KMS-11 (cell line): Measurements from ENCODE around the gene NEK11.

Experiments
- H2AFZ ChIP-seq: fragments of 200-600 bp; sonication (generic); 2 replicates; pipeline ENCODE4 v1.6.1; 2016; ENCODE audit warnings: antibody characterized with exemption, mixed run types, low read depth
- H3K27ac ChIP-seq: fragments of 200-600 bp; sonication (generic); 2 replicates; pipeline ENCODE4 v1.6.1; 2016; ENCODE audit warnings: mild to moderate bottlenecking, mixed run types
- H3K27me3 ChIP-seq: fragments of 200-600 bp; sonication (generic); 2 replicates; pipeline ENCODE4 v1.6.1; 2017; ENCODE audit warnings: mild to moderate bottlenecking, low read depth, mixed run types, moderate library complexity; ENCODE audit not compliant: insufficient read depth
- H3K36me3 ChIP-seq: fragments of 200-600 bp; sonication (generic); 2 replicates; pipeline ENCODE4 v1.6.1; 2017; ENCODE audit warnings: mild to moderate bottlenecking, mixed run types; ENCODE audit not compliant: insufficient read depth
- H3K4me1 ChIP-seq: fragments of 200-600 bp; sonication (generic); 2 replicates; pipeline ENCODE4 v1.6.1; 2016; ENCODE audit warnings: mild to moderate bottlenecking, low read depth, mixed run types; ENCODE audit not compliant: poor library complexity, severe bottlenecking
- H3K4me2 ChIP-seq: fragments of 200-600 bp; sonication (generic); 2 replicates; pipeline ENCODE4 v1.7.0; 2016; ENCODE audit warnings: mild to moderate bottlenecking, mixed run types
- H3K4me3 ChIP-seq: fragments of 200-600 bp; sonication (generic); IDR thresholded peaks from 2 replicates; pipeline ENCODE4 v1.6.1; 2017; ENCODE audit warnings: low read depth, low read length, mixed read lengths; ENCODE audit not compliant: insufficient read depth
- H3K79me2 ChIP-seq: fragments of 200-600 bp; sonication (generic); 2 replicates; pipeline ENCODE4 v1.6.1; 2016; ENCODE audit warnings: low read depth, mixed run types; ENCODE audit not compliant: insufficient read depth
- H3K9ac ChIP-seq: fragments of 200-600 bp; sonication (generic); 2 replicates; pipeline ENCODE4 v1.6.1; 2016; ENCODE audit warnings: mild to moderate bottlenecking, mixed run types
- H4K20me1 ChIP-seq: fragments of 200-600 bp; sonication (generic); 2 replicates; pipeline ENCODE4 v1.6.1; 2016; ENCODE audit warnings: mild to moderate bottlenecking, mixed run types; ENCODE audit not compliant: insufficient read depth
- TF ChIP-seq, protein P1 (sequence below): fragments of 200-600 bp; sonication (generic); conservative IDR thresholded peaks from 2 replicates; pipeline ENCODE4 v1.6.1; 2017; ENCODE audit warnings: low read depth, mild to moderate bottlenecking, antibody characterized with exemption, low read length, moderate library complexity, mixed read lengths

The NEK11 gene

DNA sequence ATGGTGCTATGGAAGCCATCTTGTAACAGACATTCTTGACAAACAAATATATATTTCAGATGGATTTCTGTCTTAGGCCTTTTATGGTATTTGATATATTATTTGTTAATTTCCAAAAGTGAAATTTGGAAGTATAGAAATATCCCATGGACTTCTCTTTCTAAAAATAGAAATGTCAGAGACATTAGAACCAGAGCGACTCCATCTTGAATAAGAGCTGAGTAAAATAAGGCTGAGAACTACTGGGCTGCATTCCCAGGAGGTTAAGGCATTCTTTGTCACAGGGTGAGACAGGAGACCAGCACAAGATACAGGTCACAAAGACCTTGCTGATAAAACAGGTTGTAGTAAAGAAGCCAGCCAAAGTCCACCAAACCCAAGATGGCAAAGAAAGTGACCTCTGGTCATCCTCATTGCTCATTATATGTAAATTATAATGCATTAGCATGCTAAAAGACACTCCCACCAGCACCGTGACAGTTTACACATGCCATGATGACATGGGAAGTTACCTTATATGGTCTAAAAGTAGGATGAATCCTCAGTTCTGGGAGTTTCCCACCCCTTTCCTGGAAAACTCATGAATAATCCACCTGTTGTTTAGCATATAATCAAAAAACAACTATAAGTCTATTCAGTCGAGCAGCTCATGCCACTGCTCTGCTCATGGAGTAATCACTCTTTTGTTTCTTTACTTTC, 146.0 kb downstream of the NEK11 start:
- H3K79me2 ChIP-seq: no peaks in the 10 kb centered on the region
- no peak overlapping the region for H3K4me3 ChIP-seq
- H3K36me3 ChIP-seq: no peaks in the 10 kb centered on the region
- TF ChIP-seq, protein P1, sequence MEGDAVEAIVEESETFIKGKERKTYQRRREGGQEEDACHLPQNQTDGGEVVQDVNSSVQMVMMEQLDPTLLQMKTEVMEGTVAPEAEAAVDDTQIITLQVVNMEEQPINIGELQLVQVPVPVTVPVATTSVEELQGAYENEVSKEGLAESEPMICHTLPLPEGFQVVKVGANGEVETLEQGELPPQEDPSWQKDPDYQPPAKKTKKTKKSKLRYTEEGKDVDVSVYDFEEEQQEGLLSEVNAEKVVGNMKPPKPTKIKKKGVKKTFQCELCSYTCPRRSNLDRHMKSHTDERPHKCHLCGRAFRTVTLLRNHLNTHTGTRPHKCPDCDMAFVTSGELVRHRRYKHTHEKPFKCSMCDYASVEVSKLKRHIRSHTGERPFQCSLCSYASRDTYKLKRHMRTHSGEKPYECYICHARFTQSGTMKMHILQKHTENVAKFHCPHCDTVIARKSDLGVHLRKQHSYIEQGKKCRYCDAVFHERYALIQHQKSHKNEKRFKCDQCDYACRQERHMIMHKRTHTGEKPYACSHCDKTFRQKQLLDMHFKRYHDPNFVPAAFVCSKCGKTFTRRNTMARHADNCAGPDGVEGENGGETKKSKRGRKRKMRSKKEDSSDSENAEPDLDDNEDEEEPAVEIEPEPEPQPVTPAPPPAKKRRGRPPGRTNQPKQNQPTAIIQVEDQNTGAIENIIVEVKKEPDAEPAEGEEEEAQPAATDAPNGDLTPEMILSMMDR: no peak
- no peaks in the 10 kb centered on the region for H3K27me3 ChIP-seq
- no peak overlapping the region for H2AFZ ChIP-seq
- H3K27ac ChIP-seq: no peak overlapping the region
- H3K4me2 ChIP-seq: no peak overlapping the region
- H4K20me1 ChIP-seq: no peaks in the 10 kb centered on the region
- peaks cover 9% of the 10 kb centered on the region for H3K4me1 ChIP-seq
- H3K9ac ChIP-seq: no peak overlapping the region

DNA sequence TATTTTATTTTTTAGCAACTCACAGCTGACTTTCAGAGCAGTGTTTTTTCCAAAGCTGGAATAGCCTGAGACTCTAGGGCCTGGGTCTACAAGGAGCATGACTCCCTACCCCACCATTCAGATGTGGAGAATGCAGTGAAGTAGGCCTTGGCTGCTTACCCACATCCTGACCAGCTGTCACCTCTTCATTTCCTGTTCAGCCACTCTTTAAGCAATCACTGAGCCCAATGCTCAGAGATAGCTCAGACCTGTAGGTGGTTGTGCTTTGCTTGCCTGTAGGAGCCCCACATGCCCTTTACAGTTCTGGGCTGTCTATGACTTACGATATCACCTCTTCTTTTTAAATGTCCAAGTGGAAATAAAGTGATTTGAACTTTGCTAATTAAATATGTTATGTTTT, 148.1 kb downstream of the NEK11 start:
- H4K20me1 ChIP-seq: no peaks in the 10 kb centered on the region
- peaks cover 9% of the 10 kb centered on the region for H3K4me1 ChIP-seq
- H3K27me3 ChIP-seq: no peaks in the 10 kb centered on the region
- no peak overlapping the region for H3K9ac ChIP-seq
- H3K4me2 ChIP-seq: no peak overlapping the region
- TF ChIP-seq, protein P1: no peak
- H2AFZ ChIP-seq: no peak overlapping the region
- no peaks in the 10 kb centered on the region for H3K79me2 ChIP-seq
- H3K4me3 ChIP-seq: no peak overlapping the region
- no peak overlapping the region for H3K27ac ChIP-seq
- no peaks in the 10 kb centered on the region for H3K36me3 ChIP-seq

DNA sequence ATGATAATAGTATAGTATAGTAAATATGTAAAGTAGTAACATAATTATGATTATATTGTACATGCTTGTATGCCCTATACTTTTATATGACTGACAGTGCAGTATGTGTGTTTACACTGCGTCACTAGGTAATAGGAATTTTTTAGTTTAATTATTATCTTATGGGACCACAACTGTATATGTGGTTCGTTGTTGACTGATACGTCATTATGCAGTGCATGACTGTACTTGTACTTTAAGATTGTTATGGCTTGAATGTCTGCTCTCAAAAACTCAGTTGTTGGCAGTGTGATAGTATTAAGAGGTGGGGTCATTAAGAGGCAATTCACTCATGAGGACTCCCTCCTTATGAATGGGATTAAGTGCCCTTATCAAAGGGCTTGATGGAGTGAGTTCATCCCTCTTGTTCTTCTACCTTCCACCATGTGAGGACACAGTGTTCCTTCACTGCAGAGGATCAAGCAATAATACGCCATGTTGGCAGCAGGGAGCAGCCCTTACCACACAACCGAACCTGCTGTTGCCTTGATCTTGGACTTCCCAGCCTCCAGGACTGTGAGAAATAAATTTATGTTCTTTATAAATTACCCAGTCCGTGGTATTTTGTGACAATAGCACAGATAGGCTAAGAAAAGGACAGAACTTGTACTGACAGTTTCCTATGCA, 152.2 kb downstream of the NEK11 start:
- no peak overlapping the region for H2AFZ ChIP-seq
- peaks cover 9% of the 10 kb centered on the region for H3K4me1 ChIP-seq
- no peaks in the 10 kb centered on the region for H3K79me2 ChIP-seq
- TF ChIP-seq, protein P1: no peak
- H3K36me3 ChIP-seq: no peaks in the 10 kb centered on the region
- H4K20me1 ChIP-seq: no peaks in the 10 kb centered on the region
- H3K9ac ChIP-seq: no peak overlapping the region
- no peak overlapping the region for H3K4me3 ChIP-seq
- no peaks in the 10 kb centered on the region for H3K27me3 ChIP-seq
- no peak overlapping the region for H3K27ac ChIP-seq
- H3K4me2 ChIP-seq: no peak overlapping the region

DNA sequence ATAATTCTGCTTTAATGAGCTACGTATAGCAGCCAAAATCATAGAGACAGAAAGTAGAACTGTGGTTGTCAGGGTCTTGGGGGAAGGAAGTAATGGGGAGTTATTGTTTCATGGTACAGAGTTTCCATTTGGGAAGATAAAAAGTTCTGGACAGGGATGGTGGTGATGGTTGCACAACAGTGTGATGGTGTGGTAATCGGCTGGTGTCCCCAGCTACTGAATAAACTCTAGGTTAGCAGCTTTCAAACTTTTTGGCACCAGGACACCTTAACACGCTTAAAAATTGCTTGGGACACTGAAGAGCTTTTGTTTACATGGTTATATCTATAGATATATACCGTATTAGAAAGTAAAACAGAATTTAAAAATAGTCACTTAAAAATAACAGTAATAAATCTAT, 166.0 kb downstream of the NEK11 start:
- Histone ChIP-seq H3K4me3 (no peak overlapping the region), H3K4me1 (no peaks in the 10 kb centered on the region), H3K4me2 (no peak overlapping the region), H3K79me2 (no peaks in the 10 kb centered on the region), H2AFZ (no peak overlapping the region), H3K27me3 (no peaks in the 10 kb centered on the region), H3K9ac (no peak overlapping the region), H3K27ac (no peak overlapping the region), H3K36me3 (no peaks in the 10 kb centered on the region), H4K20me1 (no peaks in the 10 kb centered on the region)
- TF ChIP-seq, protein P1: no peak
